ENCODE data around the gene FAM219B.

FAM219B gene

GRCh38 chr15:74867466-74868038, 39.1 kb downstream of the FAM219B start:
- H3K9ac ChIP-seq (ENCODE audit: low read depth in 1 of 2, low read length in 2 of 2), result peak overlapping the region in 1 of 2 donors; percentile 75
- H3K36me3 ChIP-seq (ENCODE audit: control insufficient read depth in 2 of 2, insufficient read depth in 2 of 2, low read length in 2 of 2), result peaks cover 0 to 6% of the 10 kb centered on the region in 2 donors
- peak overlapping the region; percentile 94 to 97 for H3K27ac ChIP-seq (ENCODE audit: low read depth in 2 of 2, low read length in 2 of 2)
- peak overlapping the region; percentile 28 to 53 for H3K4me3 ChIP-seq (ENCODE audit: low read length in 2 of 2)
- peaks cover 71 to 73% of the 10 kb centered on the region in 2 donors for H3K4me1 ChIP-seq (ENCODE audit: control insufficient read depth in 2 of 2, insufficient read depth in 2 of 2, low read length in 2 of 2)
- no peaks in the 10 kb centered on the region for H3K9me3 ChIP-seq (ENCODE audit: control insufficient read depth in 2 of 2, low read length in 2 of 2)
- H3K27me3 ChIP-seq (ENCODE audit: control insufficient read depth in 2 of 2, insufficient read depth in 2 of 2, low read length in 2 of 2), result no peaks in the 10 kb centered on the region

DNA sequence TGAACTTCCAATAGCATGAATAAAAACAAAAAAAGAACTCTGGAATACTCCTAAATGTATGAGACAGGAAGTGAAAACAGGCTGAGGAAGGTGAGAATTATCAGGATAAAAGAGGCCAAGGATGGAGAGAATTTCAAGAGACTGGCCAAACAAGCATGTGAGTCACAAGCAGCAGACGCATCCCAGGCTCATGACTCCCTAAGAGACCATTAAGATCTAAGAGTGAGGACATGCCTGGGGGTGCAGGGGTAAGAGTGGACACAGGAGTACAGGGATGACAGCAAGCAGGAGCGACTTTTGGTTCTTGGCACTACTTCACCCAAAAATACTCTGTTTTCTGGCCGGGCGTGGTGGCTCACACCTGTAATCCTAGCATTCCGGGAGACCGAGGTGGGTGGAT, 40.6 kb downstream of the FAM219B start:
- H3K9me3 ChIP-seq (ENCODE audit: control insufficient read depth in 2 of 2, low read length in 2 of 2), result no peaks in the 10 kb centered on the region
- no peaks in the 10 kb centered on the region for H3K27me3 ChIP-seq (ENCODE audit: control insufficient read depth in 2 of 2, insufficient read depth in 2 of 2, low read length in 2 of 2)
- H3K36me3 ChIP-seq (ENCODE audit: control insufficient read depth in 2 of 2, insufficient read depth in 2 of 2, low read length in 2 of 2), result peaks cover 4 to 6% of the 10 kb centered on the region in 2 donors
- peak overlapping the region in 1 of 2 donors; percentile 35 for H3K9ac ChIP-seq (ENCODE audit: low read depth in 1 of 2, low read length in 2 of 2)
- H3K4me1 ChIP-seq (ENCODE audit: control insufficient read depth in 2 of 2, insufficient read depth in 2 of 2, low read length in 2 of 2), result peaks cover 63 to 64% of the 10 kb centered on the region in 2 donors
- H3K4me3 ChIP-seq (ENCODE audit: low read length in 2 of 2), result no peak overlapping the region
- peak overlapping the region; percentile 18 to 63 for H3K27ac ChIP-seq (ENCODE audit: low read depth in 2 of 2, low read length in 2 of 2)

GRCh38 chr15:74865316-74865715, 41.3 kb downstream of the FAM219B start:
- H3K4me1 ChIP-seq (ENCODE audit: control insufficient read depth in 2 of 2, insufficient read depth in 2 of 2, low read length in 2 of 2), result peaks cover 56% of the 10 kb centered on the region in 2 donors

DNA sequence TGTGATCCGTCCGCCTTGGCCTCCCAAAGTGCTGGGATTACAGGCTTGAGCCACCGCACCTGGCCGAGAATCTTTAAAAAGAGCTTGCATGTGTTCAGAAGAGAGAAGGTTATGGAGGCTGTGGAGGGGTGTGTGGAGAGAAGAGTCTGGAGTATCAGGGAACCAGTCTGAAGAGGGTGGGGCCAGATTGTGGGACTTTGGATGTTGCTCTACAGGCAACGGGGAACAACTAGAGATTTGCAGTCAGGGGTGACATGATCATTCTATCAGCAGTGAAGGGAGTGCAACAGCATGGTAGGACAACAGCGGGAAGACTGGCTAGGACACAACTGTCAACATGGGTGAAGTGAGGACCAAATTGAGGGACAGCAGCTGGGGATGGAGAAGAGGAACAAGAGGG, 42.4 kb downstream of the FAM219B start:
- Histone ChIP-seq H3K4me1 (ENCODE audit: control insufficient read depth in 2 of 2, insufficient read depth in 2 of 2, low read length in 2 of 2) (peaks cover 47 to 52% of the 10 kb centered on the region in 2 donors), H3K4me3 (ENCODE audit: low read length in 2 of 2) (no peak overlapping the region), H3K9ac (ENCODE audit: low read depth in 1 of 2, low read length in 2 of 2) (no peak overlapping the region), H3K27me3 (ENCODE audit: control insufficient read depth in 2 of 2, insufficient read depth in 2 of 2, low read length in 2 of 2) (no peaks in the 10 kb centered on the region), H3K27ac (ENCODE audit: low read depth in 2 of 2, low read length in 2 of 2) (peak overlapping the region; percentile 38 to 58), H3K9me3 (ENCODE audit: control insufficient read depth in 2 of 2, low read length in 2 of 2) (no peaks in the 10 kb centered on the region), H3K36me3 (ENCODE audit: control insufficient read depth in 2 of 2, insufficient read depth in 2 of 2, low read length in 2 of 2) (peaks cover 4 to 6% of the 10 kb centered on the region in 2 donors)

More at GRCh38 chr15:74865316-74865715, 41.3 kb downstream of the FAM219B start:
- Histone ChIP-seq H3K4me3 (ENCODE audit: low read length in 2 of 2) (no peak overlapping the region), H3K36me3 (ENCODE audit: control insufficient read depth in 2 of 2, insufficient read depth in 2 of 2, low read length in 2 of 2) (peaks cover 4 to 6% of the 10 kb centered on the region in 2 donors), H3K27me3 (ENCODE audit: control insufficient read depth in 2 of 2, insufficient read depth in 2 of 2, low read length in 2 of 2) (no peaks in the 10 kb centered on the region), H3K9me3 (ENCODE audit: control insufficient read depth in 2 of 2, low read length in 2 of 2) (no peaks in the 10 kb centered on the region), H3K9ac (ENCODE audit: low read depth in 1 of 2, low read length in 2 of 2) (no peak overlapping the region), H3K27ac (ENCODE audit: low read depth in 2 of 2, low read length in 2 of 2) (peak overlapping the region; percentile 48 to 63)

GRCh38 chr15:74863239-74864056, 43.2 kb downstream of the FAM219B start:
- Histone ChIP-seq H3K27me3 (ENCODE audit: control insufficient read depth in 2 of 2, insufficient read depth in 2 of 2, low read length in 2 of 2) (no peaks in the 10 kb centered on the region), H3K9ac (ENCODE audit: low read depth in 1 of 2, low read length in 2 of 2) (peak overlapping the region in 1 of 2 donors; percentile 1), H3K9me3 (ENCODE audit: control insufficient read depth in 2 of 2, low read length in 2 of 2) (no peaks in the 10 kb centered on the region), H3K27ac (ENCODE audit: low read depth in 2 of 2, low read length in 2 of 2) (peak overlapping the region; percentile 36 to 52), H3K36me3 (ENCODE audit: control insufficient read depth in 2 of 2, insufficient read depth in 2 of 2, low read length in 2 of 2) (peaks cover 4 to 6% of the 10 kb centered on the region in 2 donors), H3K4me1 (ENCODE audit: control insufficient read depth in 2 of 2, insufficient read depth in 2 of 2, low read length in 2 of 2) (peaks cover 43 to 49% of the 10 kb centered on the region in 2 donors), H3K4me3 (ENCODE audit: low read length in 2 of 2) (no peak overlapping the region)

DNA sequence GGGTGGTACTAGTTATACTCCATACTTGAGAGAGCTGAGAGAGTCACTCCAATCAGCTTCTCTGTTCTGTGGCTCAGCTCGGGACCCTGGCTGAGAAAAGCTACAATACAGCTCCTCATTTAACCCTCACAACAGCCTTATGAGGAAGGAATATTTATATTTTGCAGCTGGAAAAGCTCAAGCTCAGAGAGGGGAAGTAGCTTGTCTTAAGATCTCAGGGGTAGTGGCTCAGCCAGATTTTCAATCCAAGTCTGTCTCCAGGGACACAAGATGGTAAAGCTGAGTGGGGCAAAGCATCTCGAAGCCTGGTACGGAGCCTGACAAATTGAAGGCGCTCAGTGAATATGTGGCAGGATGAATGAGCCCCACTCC, 48.3 kb downstream of the FAM219B start:
- H3K4me3 ChIP-seq (ENCODE audit: low read length in 2 of 2), result peak overlapping the region in 1 of 2 donors; percentile 20
- H3K36me3 ChIP-seq (ENCODE audit: control insufficient read depth in 2 of 2, insufficient read depth in 2 of 2, low read length in 2 of 2), result peaks cover 10 to 12% of the 10 kb centered on the region in 2 donors
- H3K27me3 ChIP-seq (ENCODE audit: control insufficient read depth in 2 of 2, insufficient read depth in 2 of 2, low read length in 2 of 2), result no peaks in the 10 kb centered on the region
- peak overlapping the region in 1 of 2 donors; percentile 53 for H3K27ac ChIP-seq (ENCODE audit: low read depth in 2 of 2, low read length in 2 of 2)
- peaks cover 30 to 32% of the 10 kb centered on the region in 2 donors for H3K4me1 ChIP-seq (ENCODE audit: control insufficient read depth in 2 of 2, insufficient read depth in 2 of 2, low read length in 2 of 2)
- H3K9me3 ChIP-seq (ENCODE audit: control insufficient read depth in 2 of 2, low read length in 2 of 2), result no peaks in the 10 kb centered on the region
- no peak overlapping the region for H3K9ac ChIP-seq (ENCODE audit: low read depth in 1 of 2, low read length in 2 of 2)

GRCh38 chr15:74857671-74858368, 48.8 kb downstream of the FAM219B start:
- no peaks in the 10 kb centered on the region for H3K27me3 ChIP-seq (ENCODE audit: control insufficient read depth in 2 of 2, insufficient read depth in 2 of 2, low read length in 2 of 2)
- peak overlapping the region; percentile 53 to 74 for H3K27ac ChIP-seq (ENCODE audit: low read depth in 2 of 2, low read length in 2 of 2)
- no peaks in the 10 kb centered on the region for H3K9me3 ChIP-seq (ENCODE audit: control insufficient read depth in 2 of 2, low read length in 2 of 2)
- no peak overlapping the region for H3K9ac ChIP-seq (ENCODE audit: low read depth in 1 of 2, low read length in 2 of 2)
- peak overlapping the region in 1 of 2 donors; percentile 20 for H3K4me3 ChIP-seq (ENCODE audit: low read length in 2 of 2)
- H3K4me1 ChIP-seq (ENCODE audit: control insufficient read depth in 2 of 2, insufficient read depth in 2 of 2, low read length in 2 of 2), result peaks cover 30 to 32% of the 10 kb centered on the region in 2 donors
- H3K36me3 ChIP-seq (ENCODE audit: control insufficient read depth in 2 of 2, insufficient read depth in 2 of 2, low read length in 2 of 2), result peaks cover 16 to 18% of the 10 kb centered on the region in 2 donors

DNA sequence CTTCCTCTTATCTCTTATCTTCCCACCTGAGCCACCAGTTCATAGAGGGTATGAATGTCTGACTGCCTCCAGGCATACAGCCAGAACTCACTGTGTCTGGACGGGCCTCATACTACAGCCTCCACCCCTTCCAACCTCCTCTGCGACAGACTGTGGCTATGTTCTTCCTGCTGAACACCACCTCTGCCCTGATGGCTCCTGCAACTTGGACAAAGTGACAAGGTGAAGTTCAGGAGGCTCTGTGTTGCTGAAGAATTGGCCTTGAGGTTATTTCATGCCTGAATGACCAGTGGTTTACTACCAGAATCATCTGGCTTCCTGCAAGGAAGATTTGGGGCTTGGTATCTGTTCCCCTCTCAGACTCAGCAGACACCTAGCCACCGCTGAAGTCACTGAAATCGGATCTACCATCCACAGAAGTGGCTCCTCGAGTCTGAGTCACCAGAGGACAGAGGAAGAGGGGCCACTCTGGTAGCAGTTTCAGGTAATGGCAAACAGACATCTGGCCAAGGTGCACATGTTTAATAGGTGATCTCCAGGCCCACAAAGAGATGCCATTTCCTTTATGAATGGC, 49.5 kb downstream of the FAM219B start:
- Histone ChIP-seq H3K9ac (ENCODE audit: low read depth in 1 of 2, low read length in 2 of 2) (peak overlapping the region in 1 of 2 donors; percentile 25), H3K36me3 (ENCODE audit: control insufficient read depth in 2 of 2, insufficient read depth in 2 of 2, low read length in 2 of 2) (peaks cover 22 to 23% of the 10 kb centered on the region in 2 donors), H3K4me3 (ENCODE audit: low read length in 2 of 2) (no peak overlapping the region), H3K9me3 (ENCODE audit: control insufficient read depth in 2 of 2, low read length in 2 of 2) (no peaks in the 10 kb centered on the region), H3K4me1 (ENCODE audit: control insufficient read depth in 2 of 2, insufficient read depth in 2 of 2, low read length in 2 of 2) (peaks cover 30 to 32% of the 10 kb centered on the region in 2 donors), H3K27ac (ENCODE audit: low read depth in 2 of 2, low read length in 2 of 2) (peak overlapping the region; percentile 69 to 74), H3K27me3 (ENCODE audit: control insufficient read depth in 2 of 2, insufficient read depth in 2 of 2, low read length in 2 of 2) (no peaks in the 10 kb centered on the region)

DNA sequence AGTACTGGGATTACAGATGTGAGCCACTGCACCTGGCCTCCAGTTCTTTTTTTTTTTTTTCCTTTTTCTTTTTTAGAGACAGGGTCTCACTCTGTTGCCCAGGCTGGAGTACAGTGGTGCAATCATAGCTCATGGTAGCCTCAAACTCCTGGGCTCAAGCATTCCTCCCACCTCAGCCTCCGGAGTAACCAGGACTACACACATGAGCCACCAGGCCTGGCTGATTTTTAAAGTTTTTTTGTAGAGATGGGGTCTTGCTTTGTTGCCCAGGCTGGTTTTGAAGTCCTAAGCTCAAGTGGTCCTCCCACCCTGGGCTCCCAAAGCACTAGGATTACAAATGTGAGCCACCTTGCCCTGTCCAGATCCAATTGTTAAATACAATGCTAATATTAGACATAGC, 50.1 kb downstream of the FAM219B start:
- Histone ChIP-seq H3K9ac (ENCODE audit: low read depth in 1 of 2, low read length in 2 of 2) (peak overlapping the region in 1 of 2 donors; percentile 25), H3K4me3 (ENCODE audit: low read length in 2 of 2) (no peak overlapping the region), H3K27ac (ENCODE audit: low read depth in 2 of 2, low read length in 2 of 2) (peak overlapping the region; percentile 69 to 74), H3K9me3 (ENCODE audit: control insufficient read depth in 2 of 2, low read length in 2 of 2) (no peaks in the 10 kb centered on the region), H3K4me1 (ENCODE audit: control insufficient read depth in 2 of 2, insufficient read depth in 2 of 2, low read length in 2 of 2) (peaks cover 30 to 32% of the 10 kb centered on the region in 2 donors), H3K27me3 (ENCODE audit: control insufficient read depth in 2 of 2, insufficient read depth in 2 of 2, low read length in 2 of 2) (no peaks in the 10 kb centered on the region), H3K36me3 (ENCODE audit: control insufficient read depth in 2 of 2, insufficient read depth in 2 of 2, low read length in 2 of 2) (peaks cover 29 to 30% of the 10 kb centered on the region in 2 donors)

Data from mucosa of rectum (tissue), 2 donors.